ENCODE data around the gene KRT6C.

Gene KRT6C

GRCh38 chr12:52423661-52424500 is 49.7 kb downstream of the KRT6C start:
- no peak for TF ChIP-seq CTCF (IDR thresholded peaks at IDR 0.05; ENCODE audit: low read depth, low read length, missing control alignments)
- peaks cover 1% of the 10 kb centered on the region for H3K27me3 ChIP-seq (replicated peaks)
- in situ Hi-C loops (cut with HindIII; ENCODE audit: low pct_ligation_motif_present, low sequenced_read_pairs), result no loop called here
- DNase-seq, result no peak
- H3K36me3 ChIP-seq (replicated peaks), result no peaks in the 10 kb centered on the region
- no peak overlapping the region for H3K4me3 ChIP-seq (ENCODE audit: low read depth, low read length)
- no peak overlapping the region for H3K27ac ChIP-seq

GRCh38 chr12:52423035-52423434 is 50.6 kb downstream of the KRT6C start:
- no peaks in the 10 kb centered on the region for H3K36me3 ChIP-seq (replicated peaks)
- in situ Hi-C loops (cut with HindIII; ENCODE audit: low pct_ligation_motif_present, low sequenced_read_pairs), result no loop called here
- no peak overlapping the region for H3K27ac ChIP-seq
- no peak for TF ChIP-seq CTCF (IDR thresholded peaks at IDR 0.05; ENCODE audit: low read depth, low read length, missing control alignments)
- DNase-seq, result no peak
- H3K27me3 ChIP-seq (replicated peaks), result peaks cover 1% of the 10 kb centered on the region
- H3K4me3 ChIP-seq (ENCODE audit: low read depth, low read length), result no peak overlapping the region

- Histone ChIP-seq H3K27ac (no peak overlapping the region), H3K27me3 (replicated peaks) (peaks cover 1% of the 10 kb centered on the region), H3K4me3 (ENCODE audit: low read depth, low read length) (no peak overlapping the region), H3K36me3 (replicated peaks) (no peaks in the 10 kb centered on the region)
- in situ Hi-C loops (cut with HindIII; ENCODE audit: low pct_ligation_motif_present, low sequenced_read_pairs), result no loop called here
- DNase-seq, result no peak
- no peak for TF ChIP-seq CTCF (IDR thresholded peaks at IDR 0.05; ENCODE audit: low read depth, low read length, missing control alignments)
These were observed 53.9 kb downstream of the KRT6C start for GRCh38 chr12:52419656-52420055.

- H3K27me3 ChIP-seq (replicated peaks), result peaks cover 1% of the 10 kb centered on the region
- no peak for TF ChIP-seq CTCF (IDR thresholded peaks at IDR 0.05; ENCODE audit: low read depth, low read length, missing control alignments)
- in situ Hi-C loops (cut with HindIII; ENCODE audit: low pct_ligation_motif_present, low sequenced_read_pairs), result no loop called here
- H3K27ac ChIP-seq, result no peak overlapping the region
- H3K4me3 ChIP-seq (ENCODE audit: low read depth, low read length), result no peak overlapping the region
- no peaks in the 10 kb centered on the region for H3K36me3 ChIP-seq (replicated peaks)
- no peak for DNase-seq
These were observed 55.0 kb downstream of the KRT6C start for GRCh38 chr12:52418576-52419110.
